Myocyte (in vitro differentiated cells): ENCODE results near the gene MMP8. TPM values are rescaled to one million over a fixed set of nuclear protein-coding genes. Genes with fewer than 3 reads are reported as not detected.
A peak's percentile ranks its signal among the peaks of the same experiment; 100 is the strongest.
"Not testable (repeated sequence)": the region's sequence is repeated elsewhere in the genome, so short reads cannot be mapped to it uniquely, and the experiment has no call there.

Experiments
- DNase-seq: peaks from one replicate; pipeline ENCODE4 v3.0.0-alpha.2; 2012; ENCODE audit warnings: low read depth
- polyA plus RNA-seq: library from polyadenylated mRNA; unstranded; fragments of >200 nt; gene quantifications from one replicate; pipeline ENCODE4 v1.2.1, GENCODE V29; 2012; ENCODE audit warnings: missing spikeins
- total RNA-seq: library from RNA; depleted of rRNA; stranded (reverse); fragments of >200 nt; gene quantifications from 2 replicates; pipeline ENCODE4 v1.2.3, GENCODE V29; 2014

Gene MMP8
- not detected in 2 replicates for total RNA-seq
- not detected for polyA plus RNA-seq

- DNase-seq, result no peak
Observed at GRCh38 chr11:102724904-102725500, at the start of gene MMP8. Gene MMP8 (minus strand): TSS chr11:102724954. CDS start chr11:102724855, 99 bp downstream.

- DNase-seq, result no peak
Observed at GRCh38 chr11:102773386-102773785, 48.6 kb upstream of the MMP8 start.

DNA sequence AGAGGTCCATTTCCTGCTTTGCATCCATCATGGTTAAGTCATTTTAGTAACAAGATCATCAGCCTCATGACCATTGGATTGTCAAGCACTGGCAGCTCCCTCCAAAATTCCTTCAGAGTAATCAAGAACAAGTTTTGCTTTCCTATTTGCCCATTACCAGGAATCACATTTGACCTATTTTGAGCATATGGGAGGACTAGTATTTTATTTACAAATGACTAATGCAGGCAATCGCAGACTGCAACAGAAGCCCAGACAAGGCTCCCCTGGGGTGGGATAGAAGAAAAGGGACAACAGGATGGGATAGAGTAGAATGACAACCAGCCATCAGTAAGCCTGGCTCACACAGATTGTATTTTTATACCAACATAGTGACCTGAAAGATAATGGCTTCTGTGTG, 46.6 kb upstream of the MMP8 start:
- no peak for DNase-seq

DNA sequence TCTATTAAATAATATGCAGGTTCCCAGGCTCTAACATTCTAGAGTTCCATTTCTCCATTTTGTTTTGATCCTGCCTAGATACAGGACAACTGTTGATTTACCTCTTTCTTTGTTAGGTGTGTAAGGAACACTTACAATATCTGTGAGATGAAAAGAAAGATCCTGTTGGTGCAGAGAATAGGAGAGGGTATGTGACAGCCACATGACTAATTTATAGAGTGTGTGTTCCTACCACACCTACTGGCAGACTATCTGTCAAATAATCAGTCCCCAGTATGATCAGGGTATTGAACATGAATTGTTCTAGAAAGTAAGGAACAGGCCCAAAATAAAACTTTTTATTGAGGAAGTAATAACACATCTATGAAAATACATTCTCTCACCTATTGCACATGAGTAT, 45.4 kb upstream of the MMP8 start:
- DNase-seq, result no peak

GRCh38 chr11:102767800-102768199, 43.0 kb upstream of the MMP8 start:
- DNase-seq, result no peak

GRCh38 chr11:102763440-102763839, 38.7 kb upstream of the MMP8 start:
- no peak for DNase-seq

- DNase-seq, result peak; percentile 10
Observed at GRCh38 chr11:102762361-102762767, 37.6 kb upstream of the MMP8 start.

GRCh38 chr11:102761646-102762238, 37.0 kb upstream of the MMP8 start:
- DNase-seq, result peak; percentile 22

DNA sequence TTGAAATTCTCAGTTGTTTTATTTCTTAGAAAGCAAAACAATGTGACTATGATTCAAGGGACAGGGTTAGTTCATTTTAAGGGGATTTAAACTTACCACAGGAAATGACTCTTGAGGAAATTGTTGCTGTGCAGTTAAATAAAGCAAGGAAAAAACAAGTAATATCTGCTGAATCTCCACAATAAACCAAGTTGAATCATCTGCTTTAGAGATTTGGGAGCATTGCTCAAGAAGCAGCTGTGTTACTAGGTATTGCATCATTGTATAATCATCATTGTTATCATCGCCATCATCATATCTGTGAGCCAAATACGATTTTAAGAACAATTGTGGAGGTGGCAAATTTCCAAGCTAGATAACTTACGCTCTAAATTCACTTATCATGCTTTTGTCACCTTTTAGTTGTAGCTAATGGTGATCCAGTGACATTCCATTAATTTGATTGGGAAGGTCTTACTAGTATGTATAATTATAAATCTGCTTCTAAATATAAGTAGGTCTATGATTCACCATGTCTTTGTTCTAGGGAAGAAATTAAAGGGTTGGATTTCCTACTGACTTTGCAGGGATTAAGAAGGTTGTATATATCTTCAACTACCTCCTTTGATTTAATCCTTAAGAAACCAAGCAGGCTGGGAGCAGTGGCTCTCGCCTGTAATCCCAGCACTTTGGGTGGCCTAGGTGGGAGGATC, 35.7 kb upstream of the MMP8 start:
- DNase-seq, result peak; percentile 76

- DNase-seq, result no peak
Observed at GRCh38 chr11:102757823-102758549, 33.2 kb upstream of the MMP8 start.

DNA sequence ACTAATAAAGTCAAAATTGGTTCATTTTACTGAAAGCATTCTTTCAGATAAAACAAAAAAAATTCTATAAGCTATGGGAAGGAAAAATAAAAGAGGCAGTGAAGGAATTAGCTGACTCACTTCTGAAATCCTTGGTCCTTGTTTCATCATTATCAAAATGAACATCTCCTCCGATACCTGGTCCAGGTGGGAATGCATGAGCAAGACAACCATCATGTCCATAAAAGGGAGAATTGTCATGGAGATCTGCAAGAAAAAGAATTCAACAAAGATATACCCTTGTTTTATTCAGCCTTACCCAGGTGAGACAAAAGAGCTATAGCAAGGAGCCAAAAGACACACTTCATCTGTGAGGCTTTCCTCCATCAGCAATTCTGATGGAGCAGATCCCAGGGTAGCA, 28.5 kb upstream of the MMP8 start:
- no peak for DNase-seq

DNA sequence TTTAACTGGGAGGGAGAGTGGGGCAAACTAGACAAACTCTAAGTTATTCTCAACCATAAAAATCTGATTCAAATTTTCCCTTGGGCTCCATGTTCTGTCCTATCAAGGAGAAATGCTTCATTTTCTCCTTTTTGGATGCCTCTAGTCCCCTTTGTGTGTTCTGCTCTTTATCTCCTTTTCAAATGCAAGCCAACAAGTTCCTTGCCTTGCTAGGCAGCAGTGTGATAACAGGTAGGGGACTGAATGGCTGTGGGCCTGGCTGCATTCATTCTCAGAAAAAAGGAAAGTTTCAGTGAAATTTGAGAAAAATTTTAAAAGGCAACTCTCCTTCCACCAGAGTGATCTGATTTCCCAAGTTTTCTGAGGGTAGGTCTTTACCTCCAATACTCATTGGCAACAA, 26.9 kb upstream of the MMP8 start:
- no peak for DNase-seq

GRCh38 chr11:102749101-102749722, 24.5 kb upstream of the MMP8 start:
- DNase-seq, result no peak

GRCh38 chr11:102746746-102747578, 22.2 kb upstream of the MMP8 start:
- not testable (repeated sequence) for DNase-seq

- no peak for DNase-seq
Observed at GRCh38 chr11:102734650-102735049, 9.9 kb upstream of the MMP8 start.

DNA sequence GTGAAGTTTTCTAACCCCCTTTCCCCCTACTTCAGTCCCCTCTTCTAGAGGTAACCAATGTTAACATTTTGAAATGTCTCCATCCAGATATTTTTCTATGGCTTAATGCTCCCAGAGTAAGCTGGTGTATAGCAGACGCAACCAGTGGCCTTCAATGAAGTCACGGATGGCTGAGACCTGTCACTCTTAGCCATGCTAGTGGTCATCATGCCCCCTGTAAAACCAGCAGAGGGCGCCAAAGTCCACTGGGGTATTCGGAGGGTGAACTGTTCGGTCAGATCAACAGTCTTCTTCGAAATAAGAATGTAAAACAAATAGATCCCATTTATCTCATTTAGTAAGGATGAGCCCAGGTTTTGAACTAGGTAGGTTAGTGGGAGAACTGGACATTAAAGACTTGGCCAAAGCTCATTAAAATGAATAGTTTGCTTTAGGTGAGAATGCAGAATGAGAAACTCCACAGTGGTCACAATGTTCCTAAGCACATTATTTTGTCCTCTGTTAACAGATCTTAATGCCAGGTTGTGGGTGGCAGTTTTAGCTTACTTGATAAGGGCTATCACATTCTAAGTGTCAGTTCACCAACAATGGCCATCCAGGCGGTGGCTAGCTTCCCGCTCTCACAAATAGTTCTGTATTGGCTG, 8.6 kb upstream of the MMP8 start:
- DNase-seq, result peak; percentile 64

DNA sequence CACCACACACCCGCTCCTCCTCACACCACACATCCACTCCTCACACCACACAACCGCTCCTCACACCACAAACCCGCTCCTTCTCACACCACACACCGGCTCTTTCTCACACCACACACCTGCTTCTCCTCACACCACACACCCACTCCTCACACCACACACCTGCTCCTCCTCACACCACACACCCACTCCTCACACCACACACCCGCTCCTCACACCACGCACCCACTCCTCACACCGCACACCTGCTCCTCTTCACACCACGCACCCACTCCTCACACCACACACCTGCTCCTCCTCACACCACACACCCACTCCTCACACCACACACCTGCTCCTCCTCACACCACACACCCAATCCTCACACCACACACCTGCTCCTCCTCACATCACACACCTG, 6.2 kb upstream of the MMP8 start:
- not testable (repeated sequence) for DNase-seq

GRCh38 chr11:102729849-102730815, 5.4 kb upstream of the MMP8 start:
- peak; percentile 1 for DNase-seq

- DNase-seq, result no peak
Observed at GRCh38 chr11:102727890-102728289, 3.1 kb upstream of the MMP8 start.
